ENCODE results near the gene GLRX5.
"Not testable (repeated sequence)": the region's sequence is repeated elsewhere in the genome, so short reads cannot be mapped to it uniquely, and the experiment has no call there.

The GLRX5 gene

GRCh38 chr14:95575840-95576473 is 41.1 kb downstream of the GLRX5 start:
- no peak for TF ChIP-seq ZFX (IDR thresholded peaks at IDR 0.05)
- TF ChIP-seq CTCF (conservative IDR thresholded peaks at IDR 0.05) = no peak
- no peak overlapping the region for H3K27ac ChIP-seq

GRCh38 chr14:95577067-95577800 is 42.4 kb downstream of the GLRX5 start:
- no peak for TF ChIP-seq ZFX (IDR thresholded peaks at IDR 0.05)
- no peak for TF ChIP-seq CTCF (conservative IDR thresholded peaks at IDR 0.05)
- H3K27ac ChIP-seq = no peak overlapping the region

- no peak overlapping the region for H3K27ac ChIP-seq
- no peak for TF ChIP-seq ZFX (IDR thresholded peaks at IDR 0.05)
- TF ChIP-seq CTCF (conservative IDR thresholded peaks at IDR 0.05) = no peak
Observed at GRCh38 chr14:95577870-95578269, 43.0 kb downstream of the GLRX5 start.

GRCh38 chr14:95583836-95584617 is 49.2 kb downstream of the GLRX5 start:
- H3K27ac ChIP-seq = not testable (repeated sequence)

- TF ChIP-seq CTCF (conservative IDR thresholded peaks at IDR 0.05) = no peak
- TF ChIP-seq ZFX (IDR thresholded peaks at IDR 0.05) = no peak
- no peak overlapping the region for H3K27ac ChIP-seq
Observed at GRCh38 chr14:95585953-95586620, 51.2 kb downstream of the GLRX5 start.

GRCh38 chr14:95591182-95591581 is 56.3 kb downstream of the GLRX5 start:
- H3K27ac ChIP-seq = not testable (repeated sequence)

All from C4-2B (cell line).